ENCODE data around the gene DAB2IP. TPM values are rescaled to one million over a fixed set of nuclear protein-coding genes. Genes with fewer than 3 reads are reported as not detected.

Gene DAB2IP
- total and polyA plus RNA-seq, 2 of the 4 experiments (the other 2 are of a cell fraction): 5.6 to 17.2 TPM

DNA sequence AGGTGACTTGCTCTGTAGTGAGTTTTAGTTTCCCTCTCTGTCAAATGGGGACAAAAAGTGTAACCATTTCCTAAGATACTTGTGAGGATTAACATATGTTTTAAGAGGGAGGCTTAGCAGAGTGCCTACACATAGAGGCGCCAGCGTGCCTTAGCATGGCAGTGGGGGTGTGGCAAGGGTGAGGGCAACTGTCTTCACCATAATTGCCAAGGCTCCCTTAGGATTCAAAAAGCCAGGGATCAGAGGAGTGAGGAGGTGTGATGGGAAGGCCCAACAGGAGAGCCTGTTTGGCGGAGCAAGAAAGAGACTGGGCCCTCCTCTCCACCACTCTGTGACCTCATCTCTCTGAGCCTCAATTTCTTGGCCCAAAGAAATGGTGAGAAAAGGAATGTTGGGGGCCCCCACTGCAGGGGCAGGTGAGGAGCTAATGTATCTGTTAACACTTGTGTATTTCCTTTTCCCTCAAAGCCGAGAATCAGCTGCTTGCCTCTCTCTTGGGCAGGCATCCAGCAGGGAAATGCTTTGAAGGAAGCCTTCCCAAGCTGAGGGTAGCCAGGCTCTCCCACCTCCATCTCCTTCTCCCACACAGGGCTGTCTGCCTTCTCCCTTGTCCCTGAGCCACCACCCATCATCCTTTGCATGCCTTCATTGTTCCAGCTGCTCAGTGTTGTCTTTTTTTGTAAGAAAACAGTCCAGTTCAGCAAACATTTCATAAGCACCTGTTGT, 76.0 kb downstream of the DAB2IP start (continued):
- no peak for TF ChIP-seq MAFK (IDR thresholded peaks at IDR 0.05; ENCODE audit: low read depth, low read length)
- TF ChIP-seq RAD21 (IDR thresholded peaks at IDR 0.05; ENCODE audit: low read length): no peak
- TF ChIP-seq CHD1 (IDR thresholded peaks at IDR 0.05; ENCODE audit: low read depth, low read length): no peak
- no peak for TF ChIP-seq ELK1 (IDR thresholded peaks at IDR 0.05; ENCODE audit: borderline replicate concordance, low read depth, low read length)

GRCh38 chr9:121728916-121729315, 77.5 kb downstream of the DAB2IP start:
- Histone ChIP-seq H3K79me1 (ENCODE audit: low read depth in 1 of 2, low read length in 2 of 2) (peaks cover 38 to 92% of the 10 kb centered on the region in 2 experiments), H3K9ac (ENCODE audit: low read depth, low read length) (no peak overlapping the region), H4K20me1 (ENCODE audit: insufficient read depth, low read length) (peaks cover 13% of the 10 kb centered on the region; the same call in 1 of the 2 replicates), H2BK15ac (ENCODE audit: low read depth, low read length) (no peak overlapping the region), H4K91ac (ENCODE audit: insufficient read depth, low read depth, low read length) (no peak overlapping the region), H3K4me2 (ENCODE audit: low read depth, low read length) (no peak overlapping the region), H4K8ac (ENCODE audit: low read depth in 2 of 2, low read length in 2 of 2) (no peak overlapping the region), H3K36me3 (ENCODE audit: control insufficient read depth, insufficient read depth, low read length) (no peaks in the 10 kb centered on the region), H3K4me1 (ENCODE audit: control insufficient read depth, insufficient read depth, low read length) (peaks cover 18% of the 10 kb centered on the region), H3K9me3 (ENCODE audit: control insufficient read depth, insufficient read depth, low read length) (no peaks in the 10 kb centered on the region), H3K4me3 (ENCODE audit: insufficient read depth, low read depth, low read length) (no peak overlapping the region), H2AK5ac (ENCODE audit: low read depth, low read length) (no peak overlapping the region), H2BK120ac (ENCODE audit: low read depth, low read length) (no peak overlapping the region), H3K27me3 (ENCODE audit: control insufficient read depth, insufficient read depth, low read length) (no peaks in the 10 kb centered on the region), H3K4ac (ENCODE audit: low read depth, low read length) (no peak overlapping the region), H3K23ac (ENCODE audit: low read depth, low read length) (no peak overlapping the region), H2BK20ac (ENCODE audit: low read depth, low read length) (no peak overlapping the region), H2AFZ (replicated peaks; ENCODE audit: low read length, poor library complexity) (no peak overlapping the region), H3K18ac (ENCODE audit: low read depth, low read length) (no peak overlapping the region), H3K9me1 (ENCODE audit: insufficient read depth, low read length) (peaks cover 16% of the 10 kb centered on the region), H2BK5ac (ENCODE audit: low read depth, low read length, poor library complexity, severe bottlenecking) (no peak overlapping the region), H3K56ac (ENCODE audit: extremely low read depth, insufficient read depth, low read length) (no peak overlapping the region), H3K27ac (ENCODE audit: insufficient read depth, low read length) (no peak overlapping the region), H2AK9ac (replicated peaks; ENCODE audit: low read depth, low read length, poor library complexity) (no peak overlapping the region), H3K14ac (replicated peaks; ENCODE audit: low read depth, low read length) (no peak overlapping the region), H4K5ac (ENCODE audit: low read depth, low read length) (no peak overlapping the region)
- no CpG with 5 or more reads among the region's 1 CpG for WGBS, 2 experiments (ENCODE audit: extremely low coverage in 2 of 2, insufficient read length in 1 of 2)
- dilution Hi-C loops (cut with HindIII; ENCODE audit: low sequenced_read_pairs, unreplicated experiment): no loop called here
- no peak for DNase-seq
- TF ChIP-seq CHD1 (IDR thresholded peaks at IDR 0.05; ENCODE audit: low read depth, low read length) (no peak), RFX5 (IDR thresholded peaks at IDR 0.05; ENCODE audit: low read depth, low read length) (no peak), RAD21 (IDR thresholded peaks at IDR 0.05; ENCODE audit: low read length) (no peak), BHLHE40 (IDR thresholded peaks at IDR 0.05; ENCODE audit: low read depth, low read length) (no peak), ELK1 (IDR thresholded peaks at IDR 0.05; ENCODE audit: borderline replicate concordance, low read depth, low read length) (no peak), MAFK (IDR thresholded peaks at IDR 0.05; ENCODE audit: low read depth, low read length) (no peak), POLR2A (IDR thresholded peaks at IDR 0.05; ENCODE audit: low read depth, low read length) (no peak), CEBPB (IDR thresholded peaks at IDR 0.05; ENCODE audit: low read depth, low read length) (no peak), MAZ (IDR thresholded peaks at IDR 0.05; ENCODE audit: borderline replicate concordance, low read depth, low read length) (no peak)
- ATAC-seq (ENCODE audit: low read depth): no peak
- in situ Hi-C loops (cut with MboI; ENCODE audit: low sequenced_read_pairs): no loop called here
- ChIA-PET POLR2A (ENCODE audit: unreplicated experiment) (no interaction called here), CTCF (no interaction called here)
- intact Hi-C loops (cut with micrococcal nuclease): no loop called here
- no TSS peak for BruUV-seq (replicated peaks)
